Raji (cell line): ENCODE data around the gene GSC2.

ENCODE experiments used
- POLR2A ChIP-seq: IDR thresholded peaks from 2 replicates; pipeline ENCODE4 v1.6.1; 2011; ENCODE audit warnings: low read depth, low read length, control low read depth; ENCODE audit not compliant: insufficient read depth

The GSC2 gene

GRCh38 chr22:19173047-19174035 lies 23.2 kb upstream of the GSC2 start:
- no peak for TF ChIP-seq POLR2A

GRCh38 chr22:19172213-19173046 lies 22.3 kb upstream of the GSC2 start:
- TF ChIP-seq POLR2A = no peak; the same call in 1 of the 2 replicates

- peak; percentile 5; the same call in 1 of the 2 replicates for TF ChIP-seq POLR2A
Observed at GRCh38 chr22:19169947-19170318, 19.8 kb upstream of the GSC2 start.

DNA sequence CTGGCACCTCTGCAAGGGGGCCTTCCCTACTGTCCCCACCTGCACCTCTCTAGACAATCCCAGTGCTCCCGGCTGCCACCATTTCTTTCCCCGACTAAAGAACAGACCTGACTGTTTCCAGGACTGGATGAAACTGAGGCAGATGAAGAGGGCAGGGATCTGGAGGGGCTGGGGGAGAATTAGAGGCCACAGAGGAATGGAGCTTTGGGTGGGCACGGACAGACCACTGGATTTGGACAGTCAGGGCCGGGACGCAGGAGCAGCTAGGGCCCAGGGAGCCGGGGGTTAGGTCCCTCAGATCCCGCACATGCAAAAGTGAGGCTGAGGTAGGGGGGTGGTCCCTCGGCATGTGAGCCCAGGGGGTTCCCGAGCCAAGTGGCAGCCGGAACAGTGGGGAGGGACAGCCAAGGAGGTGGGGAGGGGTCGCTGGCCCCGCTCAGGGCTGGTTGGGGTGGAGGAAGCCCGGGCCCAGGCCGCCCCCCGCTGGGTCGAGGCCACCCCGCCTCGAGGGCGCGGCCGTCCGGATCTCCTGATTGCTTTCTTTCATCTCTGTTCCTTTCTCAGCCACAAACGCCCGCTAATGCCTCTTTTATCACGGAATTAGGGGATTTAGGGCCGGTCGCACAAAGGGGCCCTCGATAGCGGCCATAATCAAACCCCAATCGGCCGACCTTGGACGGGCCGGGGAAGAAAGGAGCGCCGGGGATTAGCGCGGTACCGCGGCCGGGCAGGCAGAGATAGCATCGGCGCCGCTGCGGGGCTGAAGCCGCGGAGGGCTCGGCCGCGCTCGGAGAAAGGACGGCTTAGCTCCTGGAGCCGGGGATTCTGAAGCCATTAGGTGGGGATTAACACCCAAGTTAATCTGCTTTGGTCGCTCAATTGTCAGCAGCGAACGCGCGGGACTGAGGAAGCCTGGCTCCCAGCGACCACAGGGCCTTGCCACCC lies 19.2 kb upstream of the GSC2 start:
- TF ChIP-seq POLR2A = no peak; the same call in 1 of the 2 replicates

DNA sequence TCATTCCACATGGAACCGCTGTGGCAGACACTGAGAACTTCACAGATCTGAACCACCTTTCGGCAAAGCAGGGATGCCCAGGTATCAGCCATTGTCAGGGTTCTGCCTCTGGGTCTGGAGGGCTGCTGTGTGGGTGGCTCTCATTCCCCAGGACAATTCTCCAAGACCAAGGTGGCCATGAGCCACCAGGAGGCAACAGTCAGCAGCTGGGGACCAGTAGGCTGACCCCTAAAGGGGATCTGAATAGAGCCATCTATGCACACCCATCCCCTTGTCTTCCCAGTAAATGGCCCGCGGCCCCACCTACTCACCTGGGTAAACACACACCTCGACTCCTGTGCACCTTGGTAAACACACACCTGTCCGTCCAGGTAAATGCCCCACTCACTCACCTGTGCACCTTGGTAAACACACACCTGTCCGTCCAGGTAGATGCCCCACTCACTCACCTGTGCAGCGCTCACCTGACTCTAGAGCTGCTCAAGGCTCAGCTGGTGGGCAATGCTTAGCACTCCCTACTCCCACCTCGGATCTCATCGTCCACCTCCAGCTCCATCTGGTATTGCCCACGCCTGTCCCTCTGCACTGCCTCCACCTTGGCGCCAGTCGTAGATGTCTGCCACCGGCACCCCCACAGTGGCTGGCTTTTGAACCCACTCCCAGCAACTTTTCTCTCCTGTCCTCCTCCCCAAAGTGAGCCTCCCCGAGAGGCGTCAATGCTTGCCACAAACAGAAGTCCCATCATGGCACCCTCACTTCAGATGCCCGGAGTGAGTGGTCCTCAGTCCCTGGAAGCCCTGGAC lies 18.2 kb upstream of the GSC2 start:
- TF ChIP-seq POLR2A = no peak

DNA sequence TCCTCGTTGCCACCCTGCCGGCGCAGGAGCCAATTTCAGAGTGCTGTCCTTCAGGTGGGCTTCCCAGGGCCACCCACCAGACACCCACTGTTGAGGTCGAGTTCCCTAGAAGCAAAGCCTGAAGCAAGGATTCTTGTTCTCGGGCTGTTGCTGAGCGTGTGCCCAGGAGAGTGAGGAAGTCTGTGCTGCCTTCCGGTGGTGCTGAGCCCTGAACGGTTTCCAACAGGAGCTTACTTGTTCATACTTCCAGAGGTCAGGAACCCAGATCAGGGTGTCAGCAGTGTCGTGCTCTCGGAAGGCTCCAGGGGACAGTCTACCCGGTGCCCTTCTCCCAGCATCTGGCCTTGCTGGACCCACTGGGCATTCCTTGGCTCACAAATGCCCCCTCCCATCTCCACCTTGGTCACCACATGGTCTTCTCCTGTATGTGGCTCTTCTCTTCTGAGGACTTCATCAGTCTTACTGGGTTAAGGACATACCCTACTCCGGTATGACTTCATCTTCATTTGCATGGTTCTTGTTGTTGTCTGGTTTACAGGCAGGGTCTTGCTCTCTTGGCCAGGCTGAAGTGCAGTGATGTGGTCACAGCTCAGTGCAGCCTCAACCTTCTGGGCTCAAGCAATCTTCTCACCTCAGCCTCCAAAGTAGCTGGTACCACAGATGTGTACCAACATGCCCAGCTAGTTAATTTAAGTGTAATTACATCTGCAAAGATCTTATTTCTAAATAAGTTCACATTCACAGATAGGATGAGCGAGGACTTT lies 17.2 kb upstream of the GSC2 start:
- no peak for TF ChIP-seq POLR2A

DNA sequence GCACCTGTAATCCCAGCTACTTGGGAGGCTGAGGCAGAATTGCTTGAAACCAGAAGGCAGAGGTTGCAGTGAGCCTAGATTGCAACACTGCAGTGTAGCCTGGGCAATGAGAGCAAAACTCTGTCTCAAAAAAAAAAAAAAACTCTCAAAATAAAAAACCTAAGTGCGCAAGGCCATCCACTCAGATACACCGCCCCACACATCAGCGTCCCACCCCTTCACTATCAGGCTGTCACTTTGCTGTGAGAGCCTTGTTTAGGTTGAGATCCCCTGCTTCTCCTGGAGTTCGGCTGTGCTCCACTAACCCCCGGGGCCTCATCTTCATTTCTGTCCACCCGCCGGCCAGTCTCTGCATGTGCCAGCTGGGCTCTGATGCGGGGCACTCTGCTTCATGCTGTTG lies 16.3 kb upstream of the GSC2 start:
- no peak for TF ChIP-seq POLR2A

GRCh38 chr22:19164425-19164824 lies 14.3 kb upstream of the GSC2 start:
- TF ChIP-seq POLR2A = no peak

DNA sequence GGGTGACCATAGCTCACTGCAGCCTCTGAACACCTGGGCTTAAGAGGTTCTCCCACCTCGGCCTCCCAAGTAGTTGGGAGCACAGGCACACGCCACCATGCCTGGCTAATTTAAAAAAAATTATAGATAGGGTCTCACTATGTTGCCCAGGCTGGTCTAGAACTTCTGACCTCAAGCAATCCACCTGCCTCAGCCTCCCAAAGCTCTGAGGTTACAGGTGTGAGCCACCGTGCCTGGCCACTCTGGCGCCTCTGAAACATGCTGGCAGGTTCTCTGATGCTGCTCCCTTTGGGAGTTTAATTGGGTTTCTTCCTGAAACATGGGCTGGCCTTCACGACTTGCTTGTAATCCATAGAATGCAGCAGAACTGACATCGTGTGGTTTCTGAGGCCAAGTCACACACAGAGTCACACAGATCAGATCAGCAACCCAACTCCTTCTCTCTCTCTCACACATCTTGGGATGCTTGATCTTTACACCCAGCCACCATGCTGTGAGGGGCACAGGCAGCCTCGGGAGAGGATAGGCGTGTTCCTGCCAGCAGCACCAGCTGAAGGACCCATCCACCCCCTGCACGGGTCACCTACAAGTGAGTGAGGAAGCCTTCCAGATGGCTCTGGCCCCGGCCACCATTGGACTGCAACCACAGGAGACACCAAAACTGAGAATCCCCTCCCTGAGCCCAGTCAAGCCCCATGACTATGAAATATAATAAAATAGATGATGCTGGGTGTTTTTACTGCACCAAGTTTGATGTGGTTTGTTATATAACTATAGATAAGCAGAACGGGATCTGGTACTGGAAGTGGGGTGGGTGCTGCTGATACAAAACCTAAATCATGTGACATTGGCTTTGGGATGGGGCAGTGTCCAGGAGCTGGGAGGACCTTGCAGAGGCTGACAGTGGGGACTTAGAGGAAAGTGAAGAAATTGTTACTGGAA lies 3.1 kb upstream of the GSC2 start:
- no peak for TF ChIP-seq POLR2A

DNA sequence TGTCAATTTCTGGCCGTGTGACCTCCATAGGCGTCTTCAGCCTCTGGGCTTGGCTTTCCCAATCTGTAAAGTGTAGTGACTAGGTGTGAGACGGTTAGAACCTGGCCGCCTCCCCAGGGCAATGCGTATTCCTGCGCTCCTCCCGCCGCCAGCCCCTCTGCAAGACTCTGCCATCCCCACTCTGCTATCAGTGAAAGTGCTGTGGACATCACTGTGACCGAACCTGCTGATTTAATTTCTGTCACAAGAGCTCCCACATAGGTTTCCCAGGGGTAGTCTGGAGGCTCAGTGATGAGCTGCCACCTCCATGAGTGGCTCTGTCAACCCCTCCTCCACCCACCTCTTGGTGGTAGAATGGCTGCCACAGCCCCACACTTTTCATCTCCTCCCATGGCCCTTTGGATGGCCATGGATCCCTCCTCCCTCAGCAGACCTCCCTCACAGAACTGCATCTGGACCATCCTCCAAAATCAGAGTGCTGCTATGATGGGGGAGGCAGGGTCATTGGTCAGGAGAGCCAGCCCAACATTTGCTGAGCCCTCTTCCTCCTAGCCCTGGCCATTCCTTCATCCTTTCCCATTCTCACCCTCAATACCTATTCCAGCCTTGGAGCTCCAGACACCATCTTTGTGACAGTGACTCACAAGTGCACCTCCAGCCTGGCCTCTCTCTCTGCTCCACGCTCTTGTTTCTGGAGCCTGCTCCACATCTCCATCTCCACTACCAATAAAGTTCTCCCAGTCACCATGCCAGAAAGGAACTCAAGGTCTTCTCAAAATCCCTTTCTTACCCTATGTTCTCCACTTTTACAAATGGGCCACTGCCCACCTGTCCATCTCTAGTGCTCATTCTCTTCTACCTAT lies 1.5 kb upstream of the GSC2 start:
- no peak for TF ChIP-seq POLR2A
